Measurements from ENCODE around the gene CLSTN1. TPM values are rescaled to one million over a fixed set of nuclear protein-coding genes. Genes with fewer than 3 reads are reported as not detected.

CLSTN1 gene
- polyA plus RNA-seq, 3 donors = 5.2 to 25.2 (median 5.3) TPM

DNA sequence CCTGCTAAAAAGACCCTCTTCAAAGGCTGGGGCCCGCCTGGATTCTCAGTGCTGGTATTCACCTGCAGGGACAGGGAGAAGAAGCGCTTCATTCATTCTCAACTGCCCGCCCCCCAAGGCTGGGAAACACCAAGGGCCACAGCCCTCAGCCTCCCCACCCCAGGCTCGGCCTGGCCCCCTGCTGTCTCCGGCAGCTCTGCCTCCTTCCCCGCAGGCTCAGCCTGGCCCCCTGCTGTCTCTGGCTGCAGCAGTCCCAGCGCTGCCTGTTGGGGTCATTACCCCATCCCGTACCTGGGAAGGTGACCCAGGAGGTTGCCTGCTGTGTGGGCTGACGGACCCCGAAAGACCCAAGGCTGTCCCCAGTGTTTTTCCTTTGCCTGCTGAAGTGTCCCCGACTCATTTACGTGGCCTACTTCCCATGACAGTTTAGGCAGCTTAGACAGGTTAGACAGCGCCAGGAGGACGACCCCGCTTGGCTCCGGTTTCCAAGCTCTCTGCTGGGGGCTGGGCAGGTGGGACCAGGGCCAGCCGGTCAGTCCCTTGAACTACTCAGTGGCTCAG, 22.9 kb upstream of the CLSTN1 start:
- WGBS (ENCODE audit: insufficient coverage) = 99% methylated on average over 17 of the region's 17 CpGs
- H3K27ac Mint-ChIP-seq = no peak overlapping the region
- H3K4me3 Mint-ChIP-seq = no peak overlapping the region
- H3K4me1 Mint-ChIP-seq = peaks cover 29% of the 10 kb centered on the region
- H3K4me2 ChIP-seq (replicated peaks; ENCODE audit: extremely low read depth, low read length, poor library complexity, severe bottlenecking) = no peak overlapping the region
- peaks cover 11 to 20% of the 10 kb centered on the region in 2 donors for H3K4me1 ChIP-seq (ENCODE audit: control insufficient read depth in 1 of 2, insufficient read depth in 2 of 2, low read length in 2 of 2)
- peaks cover 0 to 6% of the 10 kb centered on the region in 2 donors for H3K27me3 ChIP-seq (ENCODE audit: control insufficient read depth in 2 of 2, insufficient read depth in 2 of 2, low read length in 2 of 2)
- peaks cover 0 to 23% of the 10 kb centered on the region in 2 donors for H3K36me3 ChIP-seq (replicated peaks in 1 of 2; ENCODE audit: control insufficient read depth in 1 of 2, insufficient read depth in 2 of 2, low read length in 2 of 2)
- peaks cover 5% of the 10 kb centered on the region for H4K20me1 ChIP-seq (ENCODE audit: insufficient read depth, low read length)
- H3K27ac ChIP-seq (ENCODE audit: low read depth in 1 of 2, low read length in 2 of 2) = no peak overlapping the region
- no peak overlapping the region for H2AFZ ChIP-seq (ENCODE audit: insufficient read depth, low read depth, low read length, poor library complexity, severe bottlenecking)
- no peaks in the 10 kb centered on the region for H3K79me2 ChIP-seq (ENCODE audit: insufficient read depth, low read length)
- peaks cover 0 to 2% (median 2%) of the 10 kb centered on the region in 7 donors for H3K9me3 Mint-ChIP-seq
- DNase-seq = no peak
- no peak for TF ChIP-seq CTCF (IDR thresholded peaks at IDR 0.05)
- H3K9ac ChIP-seq (ENCODE audit: insufficient read depth, low read length, poor library complexity, severe bottlenecking) = no peak overlapping the region
- H3K27me3 Mint-ChIP-seq (ENCODE audit: low read depth in 3 of 3) = peaks cover 3 to 16% (median 10%) of the 10 kb centered on the region in 3 donors
- no peaks in the 10 kb centered on the region for H3K9me3 ChIP-seq (replicated peaks in 1 of 2; ENCODE audit: control insufficient read depth in 1 of 2, insufficient read depth in 1 of 2, low read length in 2 of 2)
- peaks cover 21 to 29% of the 10 kb centered on the region in 2 donors for H3K36me3 Mint-ChIP-seq
- intact Hi-C loops (cut with micrococcal nuclease) = no loop called here
- H3K4me3 ChIP-seq (replicated peaks in 1 of 3; ENCODE audit: low read depth in 2 of 3, low read length in 3 of 3) = no peak overlapping the region

- Histone ChIP-seq H3K4me2 (replicated peaks; ENCODE audit: extremely low read depth, low read length, poor library complexity, severe bottlenecking) (peak overlapping the region; percentile 31), H3K9ac (ENCODE audit: insufficient read depth, low read length, poor library complexity, severe bottlenecking) (no peak overlapping the region), H3K9me3 (replicated peaks in 1 of 2; ENCODE audit: control insufficient read depth in 1 of 2, insufficient read depth in 1 of 2, low read length in 2 of 2) (no peaks in the 10 kb centered on the region), H3K4me1 (ENCODE audit: control insufficient read depth in 1 of 2, insufficient read depth in 2 of 2, low read length in 2 of 2) (peaks cover 9 to 19% of the 10 kb centered on the region in 2 donors), H3K4me3 (replicated peaks in 1 of 3; ENCODE audit: low read depth in 2 of 3, low read length in 3 of 3) (no peak overlapping the region), H2AFZ (ENCODE audit: insufficient read depth, low read depth, low read length, poor library complexity, severe bottlenecking) (no peak overlapping the region), H3K27ac (ENCODE audit: low read depth in 1 of 2, low read length in 2 of 2) (no peak overlapping the region), H4K20me1 (ENCODE audit: insufficient read depth, low read length) (peaks cover under 1% of the 10 kb centered on the region), H3K36me3 (replicated peaks in 1 of 2; ENCODE audit: control insufficient read depth in 1 of 2, insufficient read depth in 2 of 2, low read length in 2 of 2) (peaks cover 0 to 23% of the 10 kb centered on the region in 2 donors), H3K27me3 (ENCODE audit: control insufficient read depth in 2 of 2, insufficient read depth in 2 of 2, low read length in 2 of 2) (peaks cover 0 to 4% of the 10 kb centered on the region in 2 donors), H3K79me2 (ENCODE audit: insufficient read depth, low read length) (no peaks in the 10 kb centered on the region)
- WGBS (ENCODE audit: insufficient coverage) = 100% methylated on average over 1 of the region's 9 CpGs
- H3K4me3 Mint-ChIP-seq = no peak overlapping the region
- peaks cover 0 to 8% (median 6%) of the 10 kb centered on the region in 7 donors for H3K9me3 Mint-ChIP-seq
- DNase-seq = no peak
- peaks cover 3 to 12% (median 3%) of the 10 kb centered on the region in 3 donors for H3K27me3 Mint-ChIP-seq (ENCODE audit: low read depth in 3 of 3)
- H3K36me3 Mint-ChIP-seq = peaks cover 16 to 22% of the 10 kb centered on the region in 2 donors
- H3K27ac Mint-ChIP-seq = peak overlapping the region in 2 of 7 donors; percentile 58 to 62
- TF ChIP-seq CTCF (IDR thresholded peaks at IDR 0.05) = no peak
- intact Hi-C loops (cut with micrococcal nuclease) = no loop called here
- H3K4me1 Mint-ChIP-seq = peaks cover 26% of the 10 kb centered on the region
These were observed 22.1 kb upstream of the CLSTN1 start for GRCh38 chr1:9845914-9846313.

All from CD14-positive monocyte (primary cell).